Right lobe of liver (tissue), 6 donors: Measurements from ENCODE around the gene PDGFD. TPM values are rescaled to one million over a fixed set of nuclear protein-coding genes. Genes with fewer than 3 reads are reported as not detected.

Experiments used
- ATAC-seq, 4 donors: fragments of 200-7000 bp; cut with Tn5 transposase; one replicate each; pipeline ENCODE4 v1.9.1; 2020; ENCODE audit warnings: mild to moderate bottlenecking in 4 of 4, moderate library complexity in 4 of 4
- DNase-seq, 3 donors: peaks; one replicate each; pipeline ENCODE4 v3.0.0-alpha.2; 2020
- H3K27ac ChIP-seq, 3 donors: fragments of 200-600 bp; one replicate each; pipeline ENCODE4 v1.8.0; 2022
- H3K27me3 ChIP-seq, 2 donors: fragments of 200-600 bp; one replicate each; pipeline ENCODE4 v1.8.0; 2022
- H3K36me3 ChIP-seq, 4 donors: fragments of 200-600 bp; sonication (generic) in 1 of 4; one replicate each; pipeline versions ENCODE4 v1.5.1 to v1.8.0; 2017 to 2022; ENCODE audit warnings: control low read depth in 1 of 4
- H3K4me1 ChIP-seq, 4 donors: fragments of 200-600 bp; sonication (generic) in 1 of 4; one replicate each; pipeline versions ENCODE4 v1.5.1 to v1.8.0; 2017 to 2022; ENCODE audit warnings: control low read depth in 1 of 4
- H3K4me3 ChIP-seq, 3 donors: fragments of 200-600 bp; one replicate each; pipeline ENCODE4 v1.8.0; 2022
- H3K9me3 ChIP-seq, 4 donors: fragments of 200-600 bp; sonication (generic) in 1 of 4; one replicate each; pipeline versions ENCODE4 v1.5.1 to v1.8.0; 2017 to 2022; ENCODE audit warnings: control low read depth in 1 of 4
- POLR2A ChIP-seq: fragments of 450-650 bp; IDR thresholded peaks from one replicate; pipeline ENCODE4 v1.6.1; 2017; ENCODE audit warnings: antibody characterized with exemption, mild to moderate bottlenecking
- whole genome bisulfite sequencing: methylation state at CpG from one replicate; pipeline ENCODE4 v1.1.6; 2018; ENCODE audit warnings: low coverage, low lambda C conversion rate; ENCODE audit not compliant: insufficient coverage; ENCODE audit errors: missing lambda C conversion rate; 5-methylcytosine and 5-hydroxymethylcytosine counted together
- intact Hi-C, 2 donors: fragments of 100-400 bp; cut with DNase I; formaldehyde crosslinking; loops; one replicate each; pipeline versions ENCODE4 v1.11.2 to v1.14.1; 2022
- total RNA-seq, 6 experiments: library from RNA; depleted of rRNA in 2 of 6; stranded (reverse); fragments of >200 nt in 2 of 6; fragmentation: NEBNext Ultra II Directional in 3 of 6; extraction: Animal tissue kit (Norgen Biotek cat#: 25700) in 3 of 6; gene quantifications; one replicate each; pipeline versions ENCODE4 v1.1.0 to v1.2.4, GENCODE V29; 2016 to 2023
- TF ChIP-seq, protein P1 (sequence below), 4 donors: fragments of 200-600 bp in 3 of 4; fragments of 450-650 bp in 1 of 4; IDR thresholded peaks; one replicate each; pipeline versions ENCODE4 v1.5.1 to v1.8.0; 2016 to 2022; ENCODE audit warnings: antibody characterized with exemption in 4 of 4, mild to moderate bottlenecking in 2 of 4
- donor health status: DM: no; HTN: yes; CAD: no.
- donor health status: DM: no; HTN: no; CAD: no.
- donor health status: DM: no; HTN: no; CAD: no.
- donor health status: DM: no; HTN: yes; CAD: no.
- donor health status: DM: no; HTN: yes; CAD: no.

Gene PDGFD
- total RNA-seq, 6 experiments from 2014 or later = 0.84 to 1.6 (median 1.1) TPM

DNA sequence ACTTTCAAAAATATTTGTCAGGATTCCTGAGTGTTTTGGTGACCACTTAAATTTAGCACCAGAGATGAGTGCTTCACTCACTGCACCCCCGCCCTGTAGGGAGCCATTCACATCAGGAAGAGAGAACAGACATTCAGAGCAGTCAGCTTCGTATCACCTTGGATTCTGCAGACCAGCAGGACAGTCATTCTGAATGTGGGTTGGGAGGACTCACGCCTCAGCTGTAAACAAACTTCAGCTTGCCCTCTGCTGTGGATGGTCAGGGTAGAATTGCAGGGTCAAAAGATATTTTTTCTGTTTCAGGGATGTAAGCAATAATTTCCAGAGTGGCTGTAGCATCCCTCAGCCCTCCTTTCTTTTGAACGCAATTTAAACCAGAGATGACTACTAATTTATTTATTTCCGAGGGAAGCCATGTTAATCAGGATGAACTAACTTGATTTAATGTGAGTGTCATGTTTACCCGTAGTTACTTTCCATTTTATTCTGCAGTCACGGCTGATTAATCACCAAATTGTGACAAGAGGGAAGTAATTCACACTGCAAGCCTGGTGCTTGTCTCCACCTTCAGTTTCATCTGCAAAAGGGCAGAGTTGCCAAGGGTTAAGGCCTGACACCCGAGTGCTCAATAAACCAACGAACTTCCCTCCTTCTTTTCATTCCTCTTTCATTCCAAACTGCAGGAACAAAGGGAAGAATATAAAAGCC, 301.7 kb downstream of the PDGFD start:
- no peaks in the 10 kb centered on the region for H3K4me1 ChIP-seq
- WGBS = 49% methylated on average over 9 of the region's 9 CpGs
- no peaks in the 10 kb centered on the region for H3K36me3 ChIP-seq
- no peak overlapping the region for H3K27ac ChIP-seq
- H3K27me3 ChIP-seq = no peaks in the 10 kb centered on the region
- ATAC-seq (no peak), DNase-seq (no peak)
- no peak for TF ChIP-seq POLR2A
- TF ChIP-seq, protein P1, sequence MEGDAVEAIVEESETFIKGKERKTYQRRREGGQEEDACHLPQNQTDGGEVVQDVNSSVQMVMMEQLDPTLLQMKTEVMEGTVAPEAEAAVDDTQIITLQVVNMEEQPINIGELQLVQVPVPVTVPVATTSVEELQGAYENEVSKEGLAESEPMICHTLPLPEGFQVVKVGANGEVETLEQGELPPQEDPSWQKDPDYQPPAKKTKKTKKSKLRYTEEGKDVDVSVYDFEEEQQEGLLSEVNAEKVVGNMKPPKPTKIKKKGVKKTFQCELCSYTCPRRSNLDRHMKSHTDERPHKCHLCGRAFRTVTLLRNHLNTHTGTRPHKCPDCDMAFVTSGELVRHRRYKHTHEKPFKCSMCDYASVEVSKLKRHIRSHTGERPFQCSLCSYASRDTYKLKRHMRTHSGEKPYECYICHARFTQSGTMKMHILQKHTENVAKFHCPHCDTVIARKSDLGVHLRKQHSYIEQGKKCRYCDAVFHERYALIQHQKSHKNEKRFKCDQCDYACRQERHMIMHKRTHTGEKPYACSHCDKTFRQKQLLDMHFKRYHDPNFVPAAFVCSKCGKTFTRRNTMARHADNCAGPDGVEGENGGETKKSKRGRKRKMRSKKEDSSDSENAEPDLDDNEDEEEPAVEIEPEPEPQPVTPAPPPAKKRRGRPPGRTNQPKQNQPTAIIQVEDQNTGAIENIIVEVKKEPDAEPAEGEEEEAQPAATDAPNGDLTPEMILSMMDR (IDR thresholded peaks at IDR 0.05) = no peak
- intact Hi-C loops = no loop called here
- H3K4me3 ChIP-seq = no peak overlapping the region
- H3K9me3 ChIP-seq = no peaks in the 10 kb centered on the region

Other genes with a start within 250 kb of the PDGFD start
- gene DDI1, start 127.5 kb downstream of the PDGFD start, total RNA-seq = not detected